Gastroesophageal sphincter (tissue), 4 donors: ENCODE measurements around the gene PRKAR2B. TPM values are rescaled to one million over a fixed set of nuclear protein-coding genes. Genes with fewer than 3 reads are reported as not detected.
A peak's percentile ranks its signal among the peaks of the same experiment; 100 is the strongest.

ENCODE experiments used
- ATAC-seq: fragments of 150-250 bp; one replicate; pipeline ENCODE4 v1.9.1; 2016; ENCODE audit warnings: mild to moderate bottlenecking, moderate library complexity
- H3K27ac ChIP-seq, 4 donors: fragments of 200-600 bp; sonication (generic) in 3 of 4; 1 replicate in 3 of 4; 2 replicates in 1 of 4; pipeline ENCODE4 v1.5.1; 2016 to 2019
- H3K27me3 ChIP-seq: fragments of 200-600 bp; sonication (generic); one replicate; pipeline ENCODE4 v1.5.1; 2019
- H3K36me3 ChIP-seq, 2 donors: fragments of 200-600 bp; sonication (generic); one replicate each; pipeline ENCODE4 v1.5.1; 2019; ENCODE audit warnings: control low read depth in 1 of 2
- H3K4me1 ChIP-seq, 3 donors: fragments of 200-600 bp; sonication (generic); 1 replicate in 2 of 3; 2 replicates in 1 of 3; pipeline ENCODE4 v1.5.1; 2016 to 2019; ENCODE audit warnings: control low read depth in 2 of 3
- H3K4me3 ChIP-seq, 2 donors: fragments of 200-600 bp; sonication (generic); one replicate each; pipeline ENCODE4 v1.5.1; 2019; ENCODE audit warnings: mild to moderate bottlenecking in 1 of 2, moderate library complexity in 1 of 2
- H3K9me3 ChIP-seq, 3 donors: fragments of 200-600 bp; sonication (generic); one replicate each; pipeline ENCODE4 v1.5.1; 2017 to 2019; ENCODE audit warnings: control low read depth in 2 of 3
- CTCF ChIP-seq, 4 experiments: fragments of 200-600 bp in 2 of 4; fragments of 450-650 bp in 2 of 4; sonication (generic) in 1 of 4; IDR thresholded peaks; one replicate each; pipeline ENCODE4 v1.5.1; 2017 to 2019; ENCODE audit warnings: antibody characterized with exemption in 4 of 4, mild to moderate bottlenecking in 2 of 4, moderate library complexity in 2 of 4
- EP300 ChIP-seq: sonication (generic); formaldehyde crosslinking; IDR thresholded peaks from one replicate; pipeline ENCODE4 v1.6.1; 2017; ENCODE audit warnings: antibody characterized with exemption, mild to moderate bottlenecking
- POLR2A ChIP-seq, 2 donors: fragments of 450-650 bp; IDR thresholded peaks; one replicate each; pipeline ENCODE4 v1.6.1; 2017; ENCODE audit warnings: antibody characterized with exemption in 2 of 2, mild to moderate bottlenecking in 2 of 2, moderate library complexity in 1 of 2
- POLR2AphosphoS5 ChIP-seq: sonication (generic); formaldehyde crosslinking; IDR thresholded peaks from one replicate; pipeline ENCODE4 v1.6.1; 2017; ENCODE audit warnings: antibody characterized with exemption
- WGBS, 2 donors: methylation state at CpG; one replicate each; pipeline ENCODE4 v1.1.5; 2018; ENCODE audit warnings: low coverage in 1 of 2; 5-methylcytosine and 5-hydroxymethylcytosine counted together
- total RNA-seq, 4 donors: library from RNA; depleted of rRNA; stranded (reverse); fragments of >200 nt; gene quantifications; one replicate each; pipeline ENCODE4 v1.1.0, GENCODE V29; 2016

PRKAR2B gene
- 100 to 1,000 TPM in 3 of 4 donors, 10 to 100 TPM in 1; 83.5 to 160 (median 119) TPM for total RNA-seq

- TF ChIP-seq CTCF (IDR thresholded peaks at IDR 0.05) (peak in 3 of 4 experiments; percentile 17 to 38 (median 28)), POLR2A (IDR thresholded peaks at IDR 0.05) (peak in 1 of 2 donors; percentile 56), EP300 (no peak), POLR2AphosphoS5 (peak; percentile 55)
- ATAC-seq = peak; percentile 97
- H3K4me1 ChIP-seq = peaks cover 0 to 49% (median 7%) of the 10 kb centered on the region in 3 donors
Observed at GRCh38 chr7:107044347-107045194, at the start of gene PRKAR2B. Gene PRKAR2B (plus strand): TSS chr7:107044705. CDS start chr7:107044908, 203 bp downstream.

DNA sequence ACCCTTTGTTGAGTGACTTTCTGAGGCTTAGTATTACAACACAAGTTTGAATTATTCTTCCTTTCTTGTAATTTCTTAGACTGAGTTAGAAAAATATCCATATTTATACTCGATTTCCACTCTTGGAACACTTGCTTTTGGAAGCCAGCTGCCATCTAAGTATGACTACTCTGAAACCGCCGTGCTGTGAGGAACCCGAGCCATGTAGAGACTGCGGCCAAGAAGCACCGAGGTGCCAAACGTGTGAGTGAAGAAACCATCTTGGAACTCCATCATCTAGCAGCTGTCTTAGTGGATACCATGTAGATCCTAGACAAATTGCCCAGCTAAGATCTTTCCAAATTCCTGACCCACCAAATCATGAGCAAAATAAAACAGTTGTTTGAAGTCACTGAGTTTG, 49.7 kb upstream of the PRKAR2B start:
- no peaks in the 10 kb centered on the region for H3K27me3 ChIP-seq
- WGBS, 2 donors = 60% methylated on average over 1 of the region's 7 CpGs; no CpG with 5 or more reads in 1 of the 2 donors
- no peaks in the 10 kb centered on the region for H3K4me1 ChIP-seq
- no peak overlapping the region for H3K27ac ChIP-seq
- no peaks in the 10 kb centered on the region for H3K36me3 ChIP-seq
- ATAC-seq = no peak
- H3K9me3 ChIP-seq = no peaks in the 10 kb centered on the region
- TF ChIP-seq EP300 = no peak
- TF ChIP-seq CTCF (IDR thresholded peaks at IDR 0.05) = no peak
- TF ChIP-seq POLR2A (IDR thresholded peaks at IDR 0.05) = no peak
- TF ChIP-seq POLR2AphosphoS5 = no peak
- no peak overlapping the region for H3K4me3 ChIP-seq

More at GRCh38 chr7:107044347-107045194, at the start of gene PRKAR2B:
- WGBS, 2 donors = 0% methylated on average over 2 to 9 of the region's 110 CpGs
- Histone ChIP-seq H3K9me3 (no peaks in the 10 kb centered on the region), H3K27me3 (no peaks in the 10 kb centered on the region), H3K27ac (peak within 1 kb of the TSS; percentile 54 to 91 (median 88)), H3K36me3 (no peaks in the 10 kb centered on the region), H3K4me3 (peak within 1 kb of the TSS; percentile 83 to 88)

GRCh38 chr7:106997487-106998271, 46.8 kb upstream of the PRKAR2B start:
- no peak overlapping the region for H3K4me3 ChIP-seq
- no peaks in the 10 kb centered on the region for H3K27me3 ChIP-seq
- ATAC-seq = no peak
- H3K36me3 ChIP-seq = no peaks in the 10 kb centered on the region
- no peak for TF ChIP-seq POLR2AphosphoS5
- no peak for TF ChIP-seq POLR2A (IDR thresholded peaks at IDR 0.05)
- no peak for TF ChIP-seq CTCF (IDR thresholded peaks at IDR 0.05)
- TF ChIP-seq EP300 = no peak
- no peaks in the 10 kb centered on the region for H3K4me1 ChIP-seq
- no peak overlapping the region for H3K27ac ChIP-seq
- 75 to 80% methylated on average over 4 to 5 of the region's 5 CpGs for WGBS, 2 donors
- no peaks in the 10 kb centered on the region for H3K9me3 ChIP-seq

DNA sequence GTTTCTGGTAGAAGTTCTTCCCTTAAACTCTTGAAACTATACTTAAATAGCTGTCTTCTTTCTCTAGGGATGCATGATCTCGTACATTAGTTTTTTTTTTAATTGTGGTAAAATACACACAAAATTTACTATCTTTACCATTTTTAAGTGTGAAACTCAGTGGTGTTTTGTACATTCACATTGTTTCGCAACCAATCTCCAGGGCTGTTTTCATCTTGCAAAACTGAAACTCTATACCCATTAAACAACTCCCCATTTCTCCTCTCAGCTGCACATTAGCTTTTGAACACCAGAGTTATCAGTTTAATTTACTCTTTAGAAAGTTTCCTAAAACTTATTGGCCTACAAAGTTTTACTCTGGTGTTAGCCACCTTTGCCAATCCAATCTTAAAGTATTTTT, 45.5 kb upstream of the PRKAR2B start:
- Histone ChIP-seq H3K4me3 (no peak overlapping the region), H3K27ac (no peak overlapping the region), H3K36me3 (no peaks in the 10 kb centered on the region), H3K27me3 (no peaks in the 10 kb centered on the region), H3K9me3 (no peaks in the 10 kb centered on the region), H3K4me1 (no peaks in the 10 kb centered on the region)
- TF ChIP-seq POLR2AphosphoS5 = no peak
- TF ChIP-seq CTCF (IDR thresholded peaks at IDR 0.05) = no peak
- TF ChIP-seq POLR2A (IDR thresholded peaks at IDR 0.05) = no peak
- TF ChIP-seq EP300 = no peak
- 86 to 94% methylated on average over 2 of the region's 2 CpGs for WGBS, 2 donors
- no peak for ATAC-seq
